Tibial nerve (tissue), 4 donors: Measurements from ENCODE around the gene FCHSD2. TPM values are rescaled to one million over a fixed set of nuclear protein-coding genes. Genes with fewer than 3 reads are reported as not detected.

ENCODE experiments used
- DNase-seq, 2 donors: peaks; one replicate each; pipeline ENCODE4 v3.0.0-alpha.2; 2019; ENCODE audit warnings: low spot score in 2 of 2
- H3K27ac ChIP-seq, 4 donors: fragments of 200-600 bp; sonication (generic) in 3 of 4; one replicate each; pipeline ENCODE4 v1.5.1; 2017 to 2019; ENCODE audit warnings: mild to moderate bottlenecking in 1 of 4
- H3K27me3 ChIP-seq, 2 donors: fragments of 200-600 bp; sonication (generic) in 1 of 2; one replicate each; pipeline versions ENCODE4 v1.5.1 to v1.6.0; 2017 to 2019
- H3K36me3 ChIP-seq, 3 donors: fragments of 200-600 bp; sonication (generic); one replicate each; pipeline ENCODE4 v1.5.1; 2018 to 2019
- H3K4me1 ChIP-seq, 4 donors: fragments of 200-600 bp; sonication (generic) in 3 of 4; one replicate each; pipeline ENCODE4 v1.5.1; 2017 to 2019
- H3K4me3 ChIP-seq, 4 donors: fragments of 200-600 bp; sonication (generic) in 3 of 4; one replicate each; pipeline ENCODE4 v1.5.1; 2017 to 2019; ENCODE audit warnings: mild to moderate bottlenecking in 1 of 4, moderate library complexity in 1 of 4
- H3K9me3 ChIP-seq, 4 donors: fragments of 200-600 bp; sonication (generic) in 3 of 4; one replicate each; pipeline ENCODE4 v1.5.1; 2017 to 2019
- CTCF ChIP-seq, 5 experiments: fragments of 200-600 bp in 3 of 5; fragments of 450-650 bp in 2 of 5; sonication (generic) in 3 of 5; IDR thresholded peaks; one replicate each; pipeline ENCODE4 v1.5.1; 2016 to 2019; ENCODE audit warnings: antibody characterized with exemption in 5 of 5, mild to moderate bottlenecking in 3 of 5, moderate library complexity in 2 of 5
- EP300 ChIP-seq, 2 donors: sonication (generic); formaldehyde crosslinking; IDR thresholded peaks; one replicate each; pipeline ENCODE4 v1.6.1; 2017; ENCODE audit warnings: antibody characterized with exemption in 2 of 2, mild to moderate bottlenecking in 1 of 2
- POLR2A ChIP-seq, 2 donors: fragments of 450-650 bp; IDR thresholded peaks; one replicate each; pipeline ENCODE4 v1.6.1; 2017; ENCODE audit warnings: antibody characterized with exemption in 2 of 2, mild to moderate bottlenecking in 2 of 2, moderate library complexity in 2 of 2
- WGBS, 2 donors: methylation state at CpG; one replicate each; pipeline ENCODE4 v1.1.5; 2018; 5-methylcytosine and 5-hydroxymethylcytosine counted together
- total RNA-seq, 4 donors: library from RNA; depleted of rRNA; stranded (reverse); fragments of >200 nt; gene quantifications; one replicate each; pipeline ENCODE4 v1.1.0, GENCODE V29; 2016

Gene FCHSD2
- total RNA-seq, 4 donors from 2014 or later: 19.5 to 29.1 (median 22.8) TPM

- no peak overlapping the region for H3K4me3 ChIP-seq
- no peaks in the 10 kb centered on the region for H3K9me3 ChIP-seq
- H3K4me1 ChIP-seq: peaks cover 0 to 38% (median 13%) of the 10 kb centered on the region in 4 donors
- TF ChIP-seq CTCF (IDR thresholded peaks at IDR 0.05): no peak
- TF ChIP-seq POLR2A (IDR thresholded peaks at IDR 0.05): no peak
- TF ChIP-seq EP300 (IDR thresholded peaks at IDR 0.05): no peak
- no peaks in the 10 kb centered on the region for H3K27me3 ChIP-seq
- H3K36me3 ChIP-seq: no peaks in the 10 kb centered on the region
- 46 to 55% methylated on average over 4 of the region's 4 CpGs for WGBS, 2 donors
- DNase-seq: no peak
- H3K27ac ChIP-seq: no peak overlapping the region
These were observed 31.0 kb upstream of the FCHSD2 start for GRCh38 chr11:73172992-73173656.

GRCh38 chr11:73171436-73172161 lies 29.5 kb upstream of the FCHSD2 start:
- Histone ChIP-seq H3K27me3 (no peaks in the 10 kb centered on the region), H3K27ac (no peak overlapping the region), H3K9me3 (no peaks in the 10 kb centered on the region), H3K4me1 (peaks cover 0 to 27% (median 6%) of the 10 kb centered on the region in 4 donors), H3K4me3 (no peak overlapping the region), H3K36me3 (no peaks in the 10 kb centered on the region)
- DNase-seq: no peak
- TF ChIP-seq CTCF (IDR thresholded peaks at IDR 0.05) (no peak), POLR2A (IDR thresholded peaks at IDR 0.05) (no peak), EP300 (IDR thresholded peaks at IDR 0.05) (no peak)
- WGBS, 2 donors: 80 to 82% methylated on average over 8 of the region's 8 CpGs

GRCh38 chr11:73170140-73170539 lies 28.0 kb upstream of the FCHSD2 start:
- 90 to 100% methylated on average over 2 of the region's 2 CpGs for WGBS, 2 donors
- DNase-seq: no peak
- Histone ChIP-seq H3K4me1 (peaks cover 0 to 26% (median 3%) of the 10 kb centered on the region in 4 donors), H3K27ac (no peak overlapping the region), H3K9me3 (no peaks in the 10 kb centered on the region), H3K36me3 (no peaks in the 10 kb centered on the region), H3K27me3 (no peaks in the 10 kb centered on the region), H3K4me3 (no peak overlapping the region)
- TF ChIP-seq CTCF (IDR thresholded peaks at IDR 0.05) (no peak), POLR2A (IDR thresholded peaks at IDR 0.05) (no peak), EP300 (IDR thresholded peaks at IDR 0.05) (no peak)

- no peaks in the 10 kb centered on the region for H3K9me3 ChIP-seq
- WGBS, 2 donors: 79 to 82% methylated on average over 11 of the region's 11 CpGs
- H3K4me3 ChIP-seq: no peak overlapping the region
- H3K27me3 ChIP-seq: no peaks in the 10 kb centered on the region
- no peak overlapping the region for H3K27ac ChIP-seq
- no peaks in the 10 kb centered on the region for H3K36me3 ChIP-seq
- DNase-seq: no peak
- TF ChIP-seq POLR2A (IDR thresholded peaks at IDR 0.05): no peak
- TF ChIP-seq EP300 (IDR thresholded peaks at IDR 0.05): no peak
- no peak for TF ChIP-seq CTCF (IDR thresholded peaks at IDR 0.05)
- H3K4me1 ChIP-seq: peaks cover 0 to 21% (median 3%) of the 10 kb centered on the region in 4 donors
These were observed 26.9 kb upstream of the FCHSD2 start for GRCh38 chr11:73168925-73169579.
